ENCODE results near the gene FBXO24. TPM values are rescaled to one million over a fixed set of nuclear protein-coding genes. Genes with fewer than 3 reads are reported as not detected.
"Not testable (repeated sequence)": the region's sequence is repeated elsewhere in the genome, so short reads cannot be mapped to it uniquely, and the experiment has no call there.

Gene FBXO24
- total RNA-seq, 3 donors from 2014 or later (not counting 1 experiment from before 2014, with no cell fraction given) = 0.45 to 0.94 (median 0.88) TPM

DNA sequence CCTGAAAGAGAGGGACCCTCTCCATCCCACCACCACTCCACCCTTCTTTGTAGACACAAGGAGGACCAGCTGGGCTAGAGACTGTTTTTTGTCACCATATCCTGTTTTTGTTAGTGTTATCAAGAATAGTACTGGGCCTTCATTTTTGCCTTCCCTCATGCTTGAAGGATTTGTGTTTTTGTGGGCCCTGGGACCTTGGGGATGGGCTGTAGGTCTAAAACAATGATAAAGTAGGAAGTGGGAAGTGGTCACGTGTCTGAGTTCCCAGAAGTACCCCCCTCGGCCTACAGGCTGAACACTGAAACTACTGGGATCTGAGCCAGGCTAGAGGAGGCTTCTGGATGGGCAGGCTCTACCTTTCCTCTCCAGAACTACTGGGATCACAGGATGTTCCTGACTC, 38.3 kb upstream of the FBXO24 start:
- ATAC-seq (no peak), DNase-seq (no peak)
- H3K36me3 Mint-ChIP-seq = peaks cover 7% of the 10 kb centered on the region
- TF ChIP-seq, protein P1, sequence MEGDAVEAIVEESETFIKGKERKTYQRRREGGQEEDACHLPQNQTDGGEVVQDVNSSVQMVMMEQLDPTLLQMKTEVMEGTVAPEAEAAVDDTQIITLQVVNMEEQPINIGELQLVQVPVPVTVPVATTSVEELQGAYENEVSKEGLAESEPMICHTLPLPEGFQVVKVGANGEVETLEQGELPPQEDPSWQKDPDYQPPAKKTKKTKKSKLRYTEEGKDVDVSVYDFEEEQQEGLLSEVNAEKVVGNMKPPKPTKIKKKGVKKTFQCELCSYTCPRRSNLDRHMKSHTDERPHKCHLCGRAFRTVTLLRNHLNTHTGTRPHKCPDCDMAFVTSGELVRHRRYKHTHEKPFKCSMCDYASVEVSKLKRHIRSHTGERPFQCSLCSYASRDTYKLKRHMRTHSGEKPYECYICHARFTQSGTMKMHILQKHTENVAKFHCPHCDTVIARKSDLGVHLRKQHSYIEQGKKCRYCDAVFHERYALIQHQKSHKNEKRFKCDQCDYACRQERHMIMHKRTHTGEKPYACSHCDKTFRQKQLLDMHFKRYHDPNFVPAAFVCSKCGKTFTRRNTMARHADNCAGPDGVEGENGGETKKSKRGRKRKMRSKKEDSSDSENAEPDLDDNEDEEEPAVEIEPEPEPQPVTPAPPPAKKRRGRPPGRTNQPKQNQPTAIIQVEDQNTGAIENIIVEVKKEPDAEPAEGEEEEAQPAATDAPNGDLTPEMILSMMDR (IDR thresholded peaks at IDR 0.05) = no peak
- peaks cover 70 to 73% of the 10 kb centered on the region in 2 donors for H3K4me1 Mint-ChIP-seq
- H3K27me3 Mint-ChIP-seq (ENCODE audit: low read depth in 2 of 2) = no peaks in the 10 kb centered on the region
- peak overlapping the region; percentile 88 for H3K4me3 Mint-ChIP-seq
- intact Hi-C loops (cut with micrococcal nuclease) = loop anchor here (5.0 kb wide), 2 partner anchors 39 to 71 kb away; partner anchors contain the start of genes FBXO24, LRCH4 and TSC22D4
- H3K9me3 Mint-ChIP-seq = no peaks in the 10 kb centered on the region
- Histone ChIP-seq H3K4me3 (ENCODE audit: low read length) (no peak overlapping the region), H3K27me3 (ENCODE audit: control insufficient read depth, insufficient read depth, low read length) (no peaks in the 10 kb centered on the region), H3K4me1 (ENCODE audit: control insufficient read depth, insufficient read depth, low read length) (peaks cover 68% of the 10 kb centered on the region), H3K36me3 (ENCODE audit: control insufficient read depth, insufficient read depth, low read length) (peaks cover 11% of the 10 kb centered on the region), H3K27ac (ENCODE audit: low read length) (peak overlapping the region; percentile 76), H3K9me3 (ENCODE audit: control insufficient read depth, insufficient read depth, low read length) (no peaks in the 10 kb centered on the region)
- 8% methylated on average over 2 of the region's 2 CpGs for WGBS (ENCODE audit: insufficient coverage)
- peak overlapping the region; percentile 94 to 95 for H3K27ac Mint-ChIP-seq

DNA sequence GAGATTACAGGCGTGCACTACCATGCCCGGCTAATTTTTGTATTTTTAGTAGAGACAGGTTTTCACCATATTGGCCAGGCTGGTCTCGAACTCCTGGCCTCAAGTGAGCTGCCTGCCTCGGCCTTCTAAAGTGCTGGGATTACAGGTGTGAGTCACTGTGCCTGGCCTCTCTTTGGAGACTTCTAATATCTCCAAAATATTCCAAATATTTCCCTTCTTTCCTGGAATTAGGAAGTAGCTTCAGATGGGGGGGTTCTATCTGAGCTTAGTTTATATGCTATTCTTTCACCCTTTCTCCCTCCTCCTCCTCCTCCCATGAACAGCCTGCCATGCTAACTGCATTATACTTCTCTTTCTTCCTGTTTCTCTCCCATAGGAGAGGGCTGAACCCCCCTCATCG, 37.7 kb upstream of the FBXO24 start:
- intact Hi-C loops (cut with micrococcal nuclease) = loop anchor here (5.0 kb wide), 2 partner anchors 39 to 71 kb away; partner anchors contain the start of genes FBXO24, LRCH4 and TSC22D4
- H3K27ac ChIP-seq (ENCODE audit: low read length) = peak overlapping the region; percentile 76
- Mint-ChIP-seq H3K4me1 (peaks cover 65 to 68% of the 10 kb centered on the region in 2 donors), H3K4me3 (peak overlapping the region; percentile 62), H3K27ac (peak overlapping the region; percentile 94 to 95)
- not testable (repeated sequence) for H3K27me3 ChIP-seq (ENCODE audit: control insufficient read depth, insufficient read depth, low read length); H3K27me3 Mint-ChIP-seq (ENCODE audit: low read depth in 2 of 2); DNase-seq; H3K4me3 ChIP-seq (ENCODE audit: low read length); H3K9me3 ChIP-seq (ENCODE audit: control insufficient read depth, insufficient read depth, low read length); H3K9me3 Mint-ChIP-seq; H3K36me3 Mint-ChIP-seq; ATAC-seq
- WGBS (ENCODE audit: insufficient coverage) = 90% methylated on average over 4 of the region's 5 CpGs
- peaks cover 62% of the 10 kb centered on the region for H3K4me1 ChIP-seq (ENCODE audit: control insufficient read depth, insufficient read depth, low read length)
- peaks cover 16% of the 10 kb centered on the region for H3K36me3 ChIP-seq (ENCODE audit: control insufficient read depth, insufficient read depth, low read length)

DNA sequence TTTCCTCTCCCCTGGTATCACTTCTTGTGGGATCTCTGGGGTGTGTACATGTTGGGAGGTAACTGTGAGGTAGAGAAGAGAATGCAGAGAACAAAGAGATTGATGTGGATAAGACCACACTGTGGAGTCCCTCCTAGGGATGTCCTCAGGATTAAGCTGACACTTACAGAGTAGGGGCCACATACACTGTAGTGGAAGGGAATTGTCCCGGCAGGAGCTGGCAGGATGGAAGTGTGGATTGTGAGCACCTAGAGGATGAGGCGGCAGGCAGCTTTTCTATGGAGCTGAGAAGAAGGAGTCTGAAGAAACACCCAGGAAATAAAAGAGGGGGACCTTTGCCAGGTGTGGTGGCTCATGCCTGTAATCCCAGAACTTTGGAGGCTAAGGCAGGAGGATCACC, 33.6 kb upstream of the FBXO24 start:
- Mint-ChIP-seq H3K4me3 (no peak overlapping the region), H3K27ac (peak overlapping the region in 1 of 2 donors; percentile 53), H3K27me3 (ENCODE audit: low read depth in 2 of 2) (no peaks in the 10 kb centered on the region), H3K9me3 (no peaks in the 10 kb centered on the region), H3K36me3 (peaks cover 14% of the 10 kb centered on the region), H3K4me1 (peaks cover 24 to 27% of the 10 kb centered on the region in 2 donors)
- Histone ChIP-seq H3K4me1 (ENCODE audit: control insufficient read depth, insufficient read depth, low read length) (peaks cover 30% of the 10 kb centered on the region), H3K27me3 (ENCODE audit: control insufficient read depth, insufficient read depth, low read length) (no peaks in the 10 kb centered on the region), H3K4me3 (ENCODE audit: low read length) (no peak overlapping the region), H3K27ac (ENCODE audit: low read length) (no peak overlapping the region), H3K9me3 (ENCODE audit: control insufficient read depth, insufficient read depth, low read length) (no peaks in the 10 kb centered on the region), H3K36me3 (ENCODE audit: control insufficient read depth, insufficient read depth, low read length) (peaks cover 41% of the 10 kb centered on the region)
- intact Hi-C loops (cut with micrococcal nuclease) = no loop called here
- DNase-seq = no peak
- no peak for ATAC-seq
- TF ChIP-seq, protein P1 (IDR thresholded peaks at IDR 0.05) = no peak
- WGBS (ENCODE audit: insufficient coverage) = 100% methylated on average over 2 of the region's 2 CpGs

DNA sequence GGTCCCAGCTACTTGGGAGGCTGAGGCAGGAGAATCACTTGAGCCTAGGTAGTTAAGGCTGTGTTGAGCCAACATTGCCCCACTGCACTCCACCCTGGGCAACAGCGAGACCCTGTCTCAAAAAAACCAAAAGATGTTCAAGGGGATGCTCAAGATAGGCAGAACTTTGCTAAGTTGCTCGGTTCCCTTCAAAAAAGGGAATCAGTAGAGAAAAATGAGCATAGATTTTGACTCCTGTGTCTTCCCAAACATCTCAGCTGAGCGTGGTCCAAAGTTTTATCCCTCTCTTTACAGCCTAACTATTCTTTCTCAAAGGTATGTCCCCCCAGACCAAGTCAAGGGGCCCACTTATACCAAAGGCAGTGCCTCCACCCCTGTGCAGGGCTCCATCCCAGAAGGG, 33.1 kb upstream of the FBXO24 start:
- DNase-seq (no peak), ATAC-seq (no peak)
- H3K27me3 ChIP-seq (ENCODE audit: control insufficient read depth, insufficient read depth, low read length) = no peaks in the 10 kb centered on the region
- H3K27ac ChIP-seq (ENCODE audit: low read length) = no peak overlapping the region
- Mint-ChIP-seq H3K4me1 (peaks cover 19 to 22% of the 10 kb centered on the region in 2 donors), H3K9me3 (no peaks in the 10 kb centered on the region), H3K27me3 (ENCODE audit: low read depth in 2 of 2) (no peaks in the 10 kb centered on the region), H3K36me3 (peaks cover 14% of the 10 kb centered on the region), H3K27ac (no peak overlapping the region), H3K4me3 (no peak overlapping the region)
- no peak overlapping the region for H3K4me3 ChIP-seq (ENCODE audit: low read length)
- H3K9me3 ChIP-seq (ENCODE audit: control insufficient read depth, insufficient read depth, low read length) = no peaks in the 10 kb centered on the region
- intact Hi-C loops (cut with micrococcal nuclease) = no loop called here
- WGBS (ENCODE audit: insufficient coverage) = 100% methylated on average over 3 of the region's 3 CpGs
- H3K4me1 ChIP-seq (ENCODE audit: control insufficient read depth, insufficient read depth, low read length) = peaks cover 25% of the 10 kb centered on the region
- TF ChIP-seq, protein P1 (IDR thresholded peaks at IDR 0.05) = no peak
- H3K36me3 ChIP-seq (ENCODE audit: control insufficient read depth, insufficient read depth, low read length) = peaks cover 41% of the 10 kb centered on the region

All from natural killer cell (primary cell).